NCI-H2196 (cell line): ENCODE data around the gene SORD.
"Not testable (repeated sequence)": the region's sequence is repeated elsewhere in the genome, so short reads cannot be mapped to it uniquely, and the experiment has no call there.

Experiments used
- DNase-seq: peaks from one replicate; lab custom pipeline; 2025; ENCODE audit not compliant: unreplicated experiment; lab: John Stamatoyannopoulos, UW

SORD gene

GRCh38 chr15:45093622-45094357, 70.8 kb downstream of the SORD start:
- no peak for DNase-seq

GRCh38 chr15:45094358-45094730, 71.3 kb downstream of the SORD start:
- no peak for DNase-seq

- no peak for DNase-seq
These were observed 72.7 kb downstream of the SORD start for GRCh38 chr15:45095661-45096060.

- DNase-seq, result no peak
These were observed 74.5 kb downstream of the SORD start for GRCh38 chr15:45097466-45097865.

- no peak for DNase-seq
These were observed 76.7 kb downstream of the SORD start for GRCh38 chr15:45099549-45100165.

- no peak for DNase-seq
These were observed 78.1 kb downstream of the SORD start for GRCh38 chr15:45100884-45101625.

GRCh38 chr15:45101749-45102148, 78.8 kb downstream of the SORD start:
- DNase-seq, result no peak

- DNase-seq, result no peak
These were observed 79.2 kb downstream of the SORD start for GRCh38 chr15:45102226-45102625.

GRCh38 chr15:45104170-45104569, 81.2 kb downstream of the SORD start:
- not testable (repeated sequence) for DNase-seq

GRCh38 chr15:45105586-45105985, 82.6 kb downstream of the SORD start:
- DNase-seq, result no peak

GRCh38 chr15:45106002-45106790, 83.2 kb downstream of the SORD start:
- DNase-seq, result no peak

GRCh38 chr15:45107941-45108630, 85.1 kb downstream of the SORD start:
- DNase-seq, result no peak

- DNase-seq, result no peak
These were observed 87.3 kb downstream of the SORD start for GRCh38 chr15:45110256-45110820.

GRCh38 chr15:45111390-45112142, 88.6 kb downstream of the SORD start:
- no peak for DNase-seq

GRCh38 chr15:45112143-45112590, 89.2 kb downstream of the SORD start:
- no peak for DNase-seq

GRCh38 chr15:45112591-45113379, 89.8 kb downstream of the SORD start:
- DNase-seq, result no peak

- DNase-seq, result no peak
These were observed 90.5 kb downstream of the SORD start for GRCh38 chr15:45113380-45113990.

- no peak for DNase-seq
These were observed 91.2 kb downstream of the SORD start, which contains the start of the genes DUOX2 and DUOXA2 for GRCh38 chr15:45114076-45114750. Gene DUOX2, minus strand, starts transcription at chr15:45114172. Its CDS starts 761 bp downstream, at chr15:45113411. Gene DUOXA2, plus strand, starts transcription at chr15:45114326. Its CDS starts 280 bp downstream, at chr15:45114606.
